Neural cell (in vitro differentiated cells): ENCODE results near the gene CASZ1. TPM values are rescaled to one million over a fixed set of nuclear protein-coding genes. Genes with fewer than 3 reads are reported as not detected.

Source experiments
- H2AFZ ChIP-seq: fragments of 200-600, 300-800 bp; sonication (generic), shearing (Covaris generic); 2 replicates; pipeline ENCODE4 v1.6.0; 2014; ENCODE audit warnings: low read depth, mild to moderate bottlenecking, antibody characterized with exemption, low read length, moderate library complexity
- H3F3A ChIP-seq: fragments of 200-600 bp; shearing (Covaris generic); 2 replicates; pipeline ENCODE4 v1.6.1; 2016; ENCODE audit warnings: mild to moderate bottlenecking, moderate library complexity, mixed read lengths, antibody characterized with exemption, low read length; ENCODE audit not compliant: insufficient read depth, poor library complexity, severe bottlenecking
- H3K27ac ChIP-seq: fragments of 200-600, 300-800 bp; sonication (generic), shearing (Covaris generic); 2 replicates; pipeline ENCODE4 v1.5.1; 2014; ENCODE audit warnings: mild to moderate bottlenecking, low read length, moderate library complexity
- H3K27me3 ChIP-seq: fragments of 300-800, 200-600 bp; sonication (generic), shearing (Covaris generic); 2 replicates; pipeline ENCODE4 v1.6.0; 2014; ENCODE audit warnings: mild to moderate bottlenecking, low read depth, low read length, moderate library complexity; ENCODE audit not compliant: insufficient read depth
- H3K36me3 ChIP-seq: fragments of 300-800, 200-600 bp; sonication (generic), shearing (Covaris generic); 2 replicates; pipeline ENCODE4 v1.5.1; 2014; ENCODE audit warnings: mild to moderate bottlenecking, antibody characterized with exemption, low read length, moderate library complexity; ENCODE audit not compliant: insufficient read depth
- H3K4me2 ChIP-seq: fragments of 300-800, 200-600 bp; sonication (generic), shearing (Covaris generic); 2 replicates; pipeline ENCODE4 v1.6.0; 2014; ENCODE audit warnings: mild to moderate bottlenecking, low read length
- H3K4me3 ChIP-seq: fragments of 300-800, 200-600 bp; sonication (generic), shearing (Covaris generic); 2 replicates; pipeline ENCODE4 v1.5.1; 2014; ENCODE audit warnings: mild to moderate bottlenecking, low read length, moderate library complexity
- H3K79me2 ChIP-seq: fragments of 200-600 bp; shearing (Covaris generic); replicated peaks from 2 replicates; pipeline ENCODE4 v1.6.0; 2014; ENCODE audit warnings: mild to moderate bottlenecking, low read length, moderate library complexity; ENCODE audit not compliant: insufficient read depth
- H3K9ac ChIP-seq: fragments of 300-800, 200-600 bp; sonication (generic), shearing (Covaris generic); 2 replicates; pipeline ENCODE4 v1.6.1; 2016; ENCODE audit warnings: mild to moderate bottlenecking, low read length, mixed read lengths
- H3K9me2 ChIP-seq: fragments of 200-600 bp; shearing (Covaris generic); 2 replicates; pipeline ENCODE4 v1.6.1; 2016; ENCODE audit warnings: mild to moderate bottlenecking, low read length, mixed read lengths; ENCODE audit not compliant: insufficient read depth
- H3K9me3 ChIP-seq: fragments of 200-600, 300-800 bp; sonication (generic), shearing (Covaris generic); 2 replicates; pipeline ENCODE4 v1.6.1; 2016; ENCODE audit warnings: mild to moderate bottlenecking, mixed run types, low read length, moderate library complexity, mixed read lengths
- H4K20me1 ChIP-seq: fragments of 200-600 bp; shearing (Covaris generic); 2 replicates; pipeline ENCODE4 v1.6.1; 2016; ENCODE audit warnings: mild to moderate bottlenecking, mixed run types; ENCODE audit not compliant: insufficient read depth
- EP300 ChIP-seq: fragments of 450-650 bp; conservative IDR thresholded peaks from 2 replicates; pipeline ENCODE4 v1.6.1; 2014; ENCODE audit warnings: antibody characterized with exemption, mild to moderate bottlenecking, moderate library complexity; ENCODE audit not compliant: poor library complexity, severe bottlenecking
- EZH2 ChIP-seq: fragments of 200-600, 300-800 bp; shearing (Covaris generic), sonication (generic); IDR thresholded peaks from 2 replicates; pipeline ENCODE4 v1.6.1; 2014; ENCODE audit warnings: antibody characterized with exemption, low read length, borderline replicate concordance, mild to moderate bottlenecking; ENCODE audit not compliant: insufficient read depth, poor library complexity, severe bottlenecking
- MXI1 ChIP-seq: fragments of 450-650 bp; conservative IDR thresholded peaks from 2 replicates; pipeline ENCODE4 v1.6.1; 2014; ENCODE audit warnings: antibody characterized with exemption, mild to moderate bottlenecking; ENCODE audit not compliant: poor library complexity, severe bottlenecking
- POLR2AphosphoS5 ChIP-seq: IDR thresholded peaks from 2 replicates; pipeline ENCODE4 v1.6.1; 2012
- RAD21 ChIP-seq: fragments of 450-650 bp; conservative IDR thresholded peaks from 2 replicates; pipeline ENCODE4 v1.6.1; 2014; ENCODE audit warnings: antibody characterized with exemption, mild to moderate bottlenecking, moderate library complexity
- SMC3 ChIP-seq: fragments of 450-650 bp; conservative IDR thresholded peaks from 2 replicates; pipeline ENCODE4 v1.6.1; 2014; ENCODE audit warnings: antibody characterized with exemption, mild to moderate bottlenecking, moderate library complexity; ENCODE audit not compliant: poor library complexity
- TAF1 ChIP-seq: IDR thresholded peaks from 2 replicates; pipeline ENCODE4 v1.6.1; 2012; ENCODE audit warnings: low read depth
- polyA plus RNA-seq: library from polyadenylated mRNA; depleted of rRNA; stranded (reverse); fragments of >200 nt; gene quantifications from 2 replicates; pipeline ENCODE4 v1.2.3, GENCODE V29; 2014
- TF ChIP-seq, protein P1 (sequence below): IDR thresholded peaks from 2 replicates; pipeline ENCODE4 v1.6.1; 2012; ENCODE audit warnings: borderline replicate concordance
- TF ChIP-seq, protein P2 (sequence below): fragments of 450-650 bp; IDR thresholded peaks from 2 replicates; pipeline ENCODE4 v1.5.1; 2014; ENCODE audit warnings: antibody characterized with exemption, mild to moderate bottlenecking, moderate library complexity; ENCODE audit not compliant: poor library complexity, severe bottlenecking

Gene CASZ1
- polyA plus RNA-seq, 1 donor from 2014 or later, result 0.27 TPM

DNA sequence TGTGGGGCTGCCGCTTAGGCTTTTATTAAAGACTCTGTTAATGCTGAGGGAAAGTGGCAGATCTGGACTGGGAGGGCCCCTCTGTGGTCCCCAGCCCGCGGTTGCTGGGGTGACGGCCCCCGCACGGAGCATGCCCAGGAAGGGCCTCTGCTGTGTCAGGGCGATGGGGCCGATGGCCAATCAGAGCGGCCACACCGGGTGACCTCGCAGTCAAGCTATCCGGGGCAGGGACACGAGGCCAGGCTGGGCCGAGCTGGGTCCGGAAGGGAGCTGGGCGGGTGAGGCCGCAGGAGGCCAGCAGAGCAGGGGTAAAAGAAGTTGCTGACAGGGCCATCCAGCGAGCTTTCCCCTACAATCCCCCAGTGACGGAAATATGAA lies 145.1 kb downstream of the CASZ1 start:
- TF ChIP-seq, protein P1, sequence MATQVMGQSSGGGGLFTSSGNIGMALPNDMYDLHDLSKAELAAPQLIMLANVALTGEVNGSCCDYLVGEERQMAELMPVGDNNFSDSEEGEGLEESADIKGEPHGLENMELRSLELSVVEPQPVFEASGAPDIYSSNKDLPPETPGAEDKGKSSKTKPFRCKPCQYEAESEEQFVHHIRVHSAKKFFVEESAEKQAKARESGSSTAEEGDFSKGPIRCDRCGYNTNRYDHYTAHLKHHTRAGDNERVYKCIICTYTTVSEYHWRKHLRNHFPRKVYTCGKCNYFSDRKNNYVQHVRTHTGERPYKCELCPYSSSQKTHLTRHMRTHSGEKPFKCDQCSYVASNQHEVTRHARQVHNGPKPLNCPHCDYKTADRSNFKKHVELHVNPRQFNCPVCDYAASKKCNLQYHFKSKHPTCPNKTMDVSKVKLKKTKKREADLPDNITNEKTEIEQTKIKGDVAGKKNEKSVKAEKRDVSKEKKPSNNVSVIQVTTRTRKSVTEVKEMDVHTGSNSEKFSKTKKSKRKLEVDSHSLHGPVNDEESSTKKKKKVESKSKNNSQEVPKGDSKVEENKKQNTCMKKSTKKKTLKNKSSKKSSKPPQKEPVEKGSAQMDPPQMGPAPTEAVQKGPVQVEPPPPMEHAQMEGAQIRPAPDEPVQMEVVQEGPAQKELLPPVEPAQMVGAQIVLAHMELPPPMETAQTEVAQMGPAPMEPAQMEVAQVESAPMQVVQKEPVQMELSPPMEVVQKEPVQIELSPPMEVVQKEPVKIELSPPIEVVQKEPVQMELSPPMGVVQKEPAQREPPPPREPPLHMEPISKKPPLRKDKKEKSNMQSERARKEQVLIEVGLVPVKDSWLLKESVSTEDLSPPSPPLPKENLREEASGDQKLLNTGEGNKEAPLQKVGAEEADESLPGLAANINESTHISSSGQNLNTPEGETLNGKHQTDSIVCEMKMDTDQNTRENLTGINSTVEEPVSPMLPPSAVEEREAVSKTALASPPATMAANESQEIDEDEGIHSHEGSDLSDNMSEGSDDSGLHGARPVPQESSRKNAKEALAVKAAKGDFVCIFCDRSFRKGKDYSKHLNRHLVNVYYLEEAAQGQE, result no peak
- no peak for TF ChIP-seq EP300
- TF ChIP-seq MXI1, result no peak
- no peak for TF ChIP-seq EZH2
- TF ChIP-seq RAD21, result no peak
- no peak for TF ChIP-seq TAF1
- TF ChIP-seq, protein P2, sequence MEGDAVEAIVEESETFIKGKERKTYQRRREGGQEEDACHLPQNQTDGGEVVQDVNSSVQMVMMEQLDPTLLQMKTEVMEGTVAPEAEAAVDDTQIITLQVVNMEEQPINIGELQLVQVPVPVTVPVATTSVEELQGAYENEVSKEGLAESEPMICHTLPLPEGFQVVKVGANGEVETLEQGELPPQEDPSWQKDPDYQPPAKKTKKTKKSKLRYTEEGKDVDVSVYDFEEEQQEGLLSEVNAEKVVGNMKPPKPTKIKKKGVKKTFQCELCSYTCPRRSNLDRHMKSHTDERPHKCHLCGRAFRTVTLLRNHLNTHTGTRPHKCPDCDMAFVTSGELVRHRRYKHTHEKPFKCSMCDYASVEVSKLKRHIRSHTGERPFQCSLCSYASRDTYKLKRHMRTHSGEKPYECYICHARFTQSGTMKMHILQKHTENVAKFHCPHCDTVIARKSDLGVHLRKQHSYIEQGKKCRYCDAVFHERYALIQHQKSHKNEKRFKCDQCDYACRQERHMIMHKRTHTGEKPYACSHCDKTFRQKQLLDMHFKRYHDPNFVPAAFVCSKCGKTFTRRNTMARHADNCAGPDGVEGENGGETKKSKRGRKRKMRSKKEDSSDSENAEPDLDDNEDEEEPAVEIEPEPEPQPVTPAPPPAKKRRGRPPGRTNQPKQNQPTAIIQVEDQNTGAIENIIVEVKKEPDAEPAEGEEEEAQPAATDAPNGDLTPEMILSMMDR, result no peak
- TF ChIP-seq SMC3, result no peak
- no peak for TF ChIP-seq POLR2AphosphoS5
- no peaks in the 10 kb centered on the region for H3K27me3 ChIP-seq
- H3K9me3 ChIP-seq, result no peaks in the 10 kb centered on the region
- H3K4me3 ChIP-seq, result no peak overlapping the region
- no peaks in the 10 kb centered on the region for H3K79me2 ChIP-seq
- no peaks in the 10 kb centered on the region for H3K36me3 ChIP-seq
- H3K27ac ChIP-seq, result no peak overlapping the region
- H3K4me2 ChIP-seq, result no peak overlapping the region
- H3F3A ChIP-seq, result no peaks in the 10 kb centered on the region
- no peak overlapping the region for H2AFZ ChIP-seq
- no peak overlapping the region for H3K9ac ChIP-seq
- no peaks in the 10 kb centered on the region for H4K20me1 ChIP-seq
- no peaks in the 10 kb centered on the region for H3K9me2 ChIP-seq

DNA sequence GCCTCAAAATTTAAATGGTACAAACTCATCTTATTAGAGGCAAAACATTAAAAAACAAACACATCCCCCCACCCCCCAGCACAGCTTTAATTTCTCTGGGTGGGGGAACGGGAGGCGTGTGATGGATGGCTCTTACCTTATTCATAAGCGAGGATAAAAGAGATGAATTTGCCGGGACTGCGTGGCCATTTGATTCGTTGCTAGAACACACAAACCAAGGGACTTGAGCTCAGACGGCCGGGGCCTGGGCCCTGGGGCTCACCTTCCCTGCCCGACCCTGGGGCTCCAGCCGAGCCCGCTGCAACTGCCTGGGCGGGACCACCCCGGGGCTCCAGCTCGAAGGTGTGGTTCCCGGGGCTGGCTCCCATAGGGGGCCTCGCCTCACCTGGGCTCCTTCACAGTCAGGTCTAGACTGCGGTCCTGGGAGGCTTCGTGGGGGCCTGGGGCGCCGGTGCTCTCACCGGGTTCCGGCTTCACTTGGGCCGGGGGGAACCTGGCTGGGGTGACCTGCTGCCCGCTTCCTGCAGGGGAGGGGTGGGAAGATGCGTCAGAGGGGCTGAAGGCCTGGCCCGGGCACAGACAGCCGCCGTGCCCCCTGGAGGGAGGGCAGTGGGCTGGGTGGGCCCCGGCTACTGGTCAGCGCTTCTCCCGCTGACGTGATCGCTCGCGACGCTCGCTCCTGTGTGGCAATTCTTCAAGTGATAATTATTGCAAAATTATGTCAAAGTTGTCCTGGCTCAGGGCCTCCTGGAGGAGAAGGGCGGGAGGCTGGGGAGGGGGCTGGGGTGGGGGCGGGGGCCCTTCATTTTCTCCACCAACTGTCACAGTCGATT lies 145.7 kb downstream of the CASZ1 start:
- Histone ChIP-seq H3F3A (no peaks in the 10 kb centered on the region), H3K9me3 (no peaks in the 10 kb centered on the region), H3K27ac (no peak overlapping the region), H3K27me3 (no peaks in the 10 kb centered on the region), H2AFZ (no peak overlapping the region), H3K9me2 (no peaks in the 10 kb centered on the region), H3K9ac (no peak overlapping the region), H4K20me1 (no peaks in the 10 kb centered on the region), H3K4me3 (no peak overlapping the region), H3K4me2 (no peak overlapping the region), H3K36me3 (no peaks in the 10 kb centered on the region), H3K79me2 (no peaks in the 10 kb centered on the region)
- TF ChIP-seq, protein P1, result no peak
